IPS-18a (cell line): ENCODE measurements around the gene SKOR1.
A peak's percentile ranks its signal among the peaks of the same experiment; 100 is the strongest.

Experiments used
- H3K27ac ChIP-seq: one replicate; pipeline ENCODE4 v1.5.1; 2013; ENCODE audit warnings: low read length
- H3K27me3 ChIP-seq: one replicate; pipeline ENCODE4 v1.6.1; 2013; ENCODE audit warnings: mild to moderate bottlenecking, low read length; ENCODE audit not compliant: control insufficient read depth, insufficient read depth
- H3K36me3 ChIP-seq: one replicate; pipeline ENCODE4 v1.6.1; 2013; ENCODE audit warnings: low read depth, low read length; ENCODE audit not compliant: control insufficient read depth
- H3K4me1 ChIP-seq: one replicate; pipeline ENCODE4 v1.6.1; 2013; ENCODE audit warnings: low read depth, low read length; ENCODE audit not compliant: control insufficient read depth
- H3K4me3 ChIP-seq: one replicate; pipeline ENCODE4 v1.5.1; 2013; ENCODE audit warnings: low read length
- H3K9ac ChIP-seq: one replicate; pipeline ENCODE4 v1.6.1; 2013; ENCODE audit warnings: mild to moderate bottlenecking, low read length, moderate library complexity
- H3K9me3 ChIP-seq: one replicate; pipeline ENCODE4 v1.6.1; 2013; ENCODE audit warnings: low read depth, low read length; ENCODE audit not compliant: control insufficient read depth

SKOR1 gene

GRCh38 chr15:67870868-67871408 lies 45.6 kb downstream of the SKOR1 start:
- no peaks in the 10 kb centered on the region for H3K9me3 ChIP-seq
- H3K4me1 ChIP-seq = peaks cover 2% of the 10 kb centered on the region
- H3K27me3 ChIP-seq = no peaks in the 10 kb centered on the region
- no peak overlapping the region for H3K9ac ChIP-seq
- H3K36me3 ChIP-seq = no peaks in the 10 kb centered on the region
- H3K27ac ChIP-seq = no peak overlapping the region
- no peak overlapping the region for H3K4me3 ChIP-seq

DNA sequence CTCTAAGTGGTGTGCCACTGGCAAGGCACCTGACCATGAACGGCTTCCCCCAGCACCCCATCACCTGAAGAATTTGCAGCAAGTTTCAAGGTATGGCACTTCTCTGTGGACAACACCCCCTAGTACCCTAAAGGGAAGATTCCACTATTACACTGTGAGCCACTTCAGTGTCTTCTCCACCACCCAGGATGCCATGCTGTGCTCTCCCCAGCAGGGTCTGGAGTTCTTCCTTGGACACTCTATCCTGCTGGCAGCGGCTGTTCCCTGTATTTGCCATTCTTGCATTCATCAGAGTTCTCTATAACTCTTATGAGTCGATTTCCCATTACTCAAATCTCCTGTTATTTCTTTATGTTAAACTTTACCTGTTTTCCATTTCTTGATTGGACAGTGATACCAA lies 48.5 kb downstream of the SKOR1 start:
- no peak overlapping the region for H3K27ac ChIP-seq
- H3K9ac ChIP-seq = no peak overlapping the region
- H3K4me1 ChIP-seq = no peaks in the 10 kb centered on the region
- H3K27me3 ChIP-seq = no peaks in the 10 kb centered on the region
- no peak overlapping the region for H3K4me3 ChIP-seq
- no peaks in the 10 kb centered on the region for H3K36me3 ChIP-seq
- H3K9me3 ChIP-seq = no peaks in the 10 kb centered on the region

DNA sequence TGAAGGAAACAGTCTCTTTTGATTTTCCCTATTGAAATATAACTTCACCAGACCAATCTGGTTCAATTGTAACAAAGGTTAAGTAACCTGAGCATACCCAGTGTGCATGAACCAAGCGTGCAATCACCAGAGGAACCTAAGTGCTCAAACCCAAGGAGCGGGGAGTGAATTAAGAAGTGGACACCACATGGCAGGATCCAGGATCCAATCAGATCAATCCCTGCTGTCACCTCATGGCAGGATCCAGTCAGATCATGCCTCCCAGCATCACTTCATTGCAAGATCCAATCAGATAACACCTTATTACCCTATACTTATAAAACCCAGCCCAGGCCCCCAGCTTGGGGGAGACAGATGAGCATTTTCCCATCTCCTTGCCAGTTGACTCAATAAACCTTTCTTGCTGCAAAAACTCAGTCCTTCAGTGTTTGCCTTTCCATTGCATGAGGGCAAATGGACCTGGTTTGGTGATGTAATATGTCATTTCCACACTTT lies 53.5 kb downstream of the SKOR1 start:
- H3K27me3 ChIP-seq = no peaks in the 10 kb centered on the region
- no peak overlapping the region for H3K4me3 ChIP-seq
- peaks cover 7% of the 10 kb centered on the region for H3K4me1 ChIP-seq
- no peak overlapping the region for H3K9ac ChIP-seq
- H3K36me3 ChIP-seq = no peaks in the 10 kb centered on the region
- no peaks in the 10 kb centered on the region for H3K9me3 ChIP-seq
- H3K27ac ChIP-seq = no peak overlapping the region

DNA sequence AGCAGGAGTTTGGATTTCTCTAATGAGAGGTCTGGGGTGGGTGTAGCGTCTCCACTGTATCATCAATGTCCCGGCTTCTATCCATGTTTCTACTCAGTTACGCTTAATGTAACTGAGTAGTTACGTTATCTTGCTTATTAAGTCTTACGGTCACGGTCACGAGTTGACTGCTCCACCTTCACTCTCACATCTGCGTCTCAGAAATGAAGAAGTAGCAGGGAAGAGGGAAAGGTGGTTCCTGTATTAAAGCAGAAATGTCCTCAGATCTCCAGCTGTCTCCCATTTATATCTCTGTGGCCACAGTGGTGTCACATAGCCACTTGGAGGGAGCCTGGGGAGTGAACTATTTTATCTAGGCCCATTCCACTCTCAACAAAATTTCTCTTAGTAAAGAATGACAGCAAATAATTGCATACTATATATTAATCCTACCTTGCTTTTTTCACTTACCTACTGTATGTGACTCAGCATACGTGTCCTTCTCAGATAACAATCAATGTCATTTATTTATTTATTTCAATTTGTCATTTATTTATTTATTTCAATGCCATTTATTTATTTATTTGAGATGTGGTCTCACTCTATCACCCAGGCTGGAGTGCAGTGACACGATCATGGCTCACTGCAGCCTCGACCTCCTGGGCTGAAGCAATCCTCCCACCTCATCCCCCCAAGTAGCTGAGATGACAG lies 54.3 kb downstream of the SKOR1 start:
- Histone ChIP-seq H3K9me3 (no peaks in the 10 kb centered on the region), H3K27ac (no peak overlapping the region), H3K36me3 (no peaks in the 10 kb centered on the region), H3K4me1 (peaks cover 12% of the 10 kb centered on the region), H3K27me3 (peaks cover 4% of the 10 kb centered on the region), H3K9ac (no peak overlapping the region), H3K4me3 (no peak overlapping the region)

DNA sequence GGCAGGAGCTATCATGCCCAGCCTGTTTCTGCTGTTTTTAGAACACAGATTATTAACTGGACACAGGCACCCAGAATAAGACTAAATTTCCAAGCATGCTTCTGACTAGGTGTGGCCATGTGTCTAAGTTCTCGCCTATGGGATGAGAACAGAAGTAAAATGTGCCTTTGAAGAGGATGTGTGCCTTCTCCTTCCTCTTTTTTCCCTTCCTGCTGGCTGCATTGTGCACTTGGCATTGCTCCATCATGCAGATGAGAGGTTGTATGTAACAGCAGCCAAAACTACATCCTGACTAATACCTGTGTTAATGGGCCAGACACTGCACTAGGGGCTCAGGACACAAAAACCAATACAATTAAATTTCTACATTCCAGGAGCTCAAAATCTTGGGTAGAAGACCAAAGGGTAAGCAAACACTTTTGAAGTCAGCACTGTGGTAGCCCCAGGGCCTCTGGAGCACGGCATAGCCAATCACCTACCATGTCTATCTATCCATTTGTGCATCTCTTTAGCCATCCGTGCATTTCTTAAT lies 55.4 kb downstream of the SKOR1 start:
- H3K27ac ChIP-seq = no peak overlapping the region
- H3K36me3 ChIP-seq = no peaks in the 10 kb centered on the region
- H3K9me3 ChIP-seq = no peaks in the 10 kb centered on the region
- peaks cover 14% of the 10 kb centered on the region for H3K27me3 ChIP-seq
- H3K4me1 ChIP-seq = peaks cover 16% of the 10 kb centered on the region
- H3K4me3 ChIP-seq = no peak overlapping the region
- no peak overlapping the region for H3K9ac ChIP-seq

DNA sequence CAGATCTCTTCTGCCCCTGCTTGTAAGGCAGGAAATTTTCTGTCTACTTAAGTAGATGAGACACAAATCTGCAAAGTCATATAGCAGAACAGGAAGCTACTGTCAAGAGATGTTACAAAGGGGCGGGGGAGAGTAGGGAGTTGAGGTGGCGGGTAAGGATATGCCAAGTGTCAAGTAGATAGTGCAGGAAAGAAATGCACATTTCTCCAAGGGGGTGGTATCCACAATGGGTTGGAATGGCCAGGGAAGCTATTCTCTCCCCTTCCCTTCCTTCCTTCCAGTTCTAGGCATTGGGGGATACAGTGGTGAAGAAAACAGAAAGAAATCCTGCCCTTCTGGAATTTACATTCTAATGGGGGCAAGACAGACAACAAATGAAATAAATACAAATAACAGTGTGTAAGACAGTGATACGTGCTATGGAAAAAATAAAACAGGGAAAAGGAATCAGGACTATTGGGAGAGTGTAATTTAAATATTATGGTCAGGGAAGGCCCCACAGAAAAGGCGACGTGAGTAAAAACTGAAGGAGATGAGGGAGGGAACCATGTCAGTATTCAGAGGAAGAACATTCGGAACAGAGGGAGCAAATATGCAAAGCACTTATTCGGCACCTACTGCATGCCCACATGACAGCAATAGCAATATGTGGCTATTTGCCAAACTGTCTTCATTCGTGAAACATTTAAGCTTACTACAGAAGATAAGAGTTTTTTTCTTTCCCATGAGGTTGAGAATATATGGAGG lies 57.4 kb downstream of the SKOR1 start:
- H3K27ac ChIP-seq = no peak overlapping the region
- H3K9ac ChIP-seq = no peak overlapping the region
- H3K4me1 ChIP-seq = peaks cover 16% of the 10 kb centered on the region
- peaks cover 17% of the 10 kb centered on the region for H3K27me3 ChIP-seq
- no peaks in the 10 kb centered on the region for H3K36me3 ChIP-seq
- H3K9me3 ChIP-seq = no peaks in the 10 kb centered on the region
- no peak overlapping the region for H3K4me3 ChIP-seq

GRCh38 chr15:67883234-67883773 lies 58.0 kb downstream of the SKOR1 start:
- Histone ChIP-seq H3K4me1 (peaks cover 16% of the 10 kb centered on the region), H3K27me3 (peaks cover 17% of the 10 kb centered on the region), H3K36me3 (no peaks in the 10 kb centered on the region), H3K9ac (no peak overlapping the region), H3K27ac (no peak overlapping the region), H3K9me3 (no peaks in the 10 kb centered on the region), H3K4me3 (no peak overlapping the region)

DNA sequence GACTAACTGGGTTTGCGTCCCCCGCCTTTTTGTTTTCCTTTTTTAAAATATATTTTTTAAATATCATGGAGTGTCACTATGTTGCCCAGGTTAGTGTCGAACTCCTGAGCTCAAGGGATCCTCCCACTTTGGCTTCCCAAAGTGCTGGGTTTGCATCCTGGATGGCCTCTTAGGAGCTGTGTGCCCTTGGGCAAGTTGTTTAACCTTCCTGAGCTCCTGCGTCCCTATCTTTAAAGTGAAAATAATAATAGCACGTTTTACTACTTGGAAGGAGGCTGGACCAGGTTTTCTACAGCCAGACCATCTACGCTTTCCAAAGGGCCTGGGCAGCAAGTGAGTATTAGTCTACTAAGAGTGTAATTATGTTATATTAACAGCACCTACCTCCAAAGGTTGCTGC lies 58.7 kb downstream of the SKOR1 start:
- no peaks in the 10 kb centered on the region for H3K9me3 ChIP-seq
- peak overlapping the region; percentile 57 for H3K9ac ChIP-seq
- H3K27me3 ChIP-seq = peaks cover 17% of the 10 kb centered on the region
- H3K4me1 ChIP-seq = peaks cover 16% of the 10 kb centered on the region
- H3K4me3 ChIP-seq = peak overlapping the region; percentile 52
- no peak overlapping the region for H3K27ac ChIP-seq
- no peaks in the 10 kb centered on the region for H3K36me3 ChIP-seq
